Measurements from ENCODE around the gene RPE65.
"Not testable (repeated sequence)": the region's sequence is repeated elsewhere in the genome, so short reads cannot be mapped to it uniquely, and the experiment has no call there.

The RPE65 gene

GRCh38 chr1:68449901-68450300 is at the start of gene RPE65:
Gene RPE65 (minus strand): TSS chr1:68449954. CDS start chr1:68449905, 49 bp downstream.
- no peak for DNase-seq (ENCODE audit: low read depth in 2 of 2)

- no peak for DNase-seq (ENCODE audit: low read depth in 2 of 2)
These were observed 47.6 kb upstream of the RPE65 start for GRCh38 chr1:68497358-68497698.

GRCh38 chr1:68496680-68497357 is 47.1 kb upstream of the RPE65 start, which contains the start of gene DEPDC1:
Gene DEPDC1 (minus strand): TSS chr1:68497082. CDS start chr1:68496999, 83 bp downstream.
- DNase-seq (ENCODE audit: low read depth in 2 of 2) = peak; percentile 41 to 45

- DNase-seq (ENCODE audit: low read depth in 2 of 2) = no peak
These were observed 46.4 kb upstream of the RPE65 start for GRCh38 chr1:68495968-68496679.

GRCh38 chr1:68495532-68495931 is 45.8 kb upstream of the RPE65 start:
- DNase-seq (ENCODE audit: low read depth in 2 of 2) = no peak

GRCh38 chr1:68493193-68493592 is 43.4 kb upstream of the RPE65 start:
- DNase-seq (ENCODE audit: low read depth in 2 of 2) = no peak

- DNase-seq (ENCODE audit: low read depth in 2 of 2) = not testable (repeated sequence)
These were observed 42.5 kb upstream of the RPE65 start for GRCh38 chr1:68492255-68492654.

- no peak for DNase-seq (ENCODE audit: low read depth in 2 of 2)
These were observed 40.4 kb upstream of the RPE65 start for GRCh38 chr1:68490046-68490651.

GRCh38 chr1:68485431-68486022 is 35.8 kb upstream of the RPE65 start:
- no peak for DNase-seq (ENCODE audit: low read depth in 2 of 2)

- no peak for DNase-seq (ENCODE audit: low read depth in 2 of 2)
These were observed 34.9 kb upstream of the RPE65 start for GRCh38 chr1:68484618-68485017.

- no peak for DNase-seq (ENCODE audit: low read depth in 2 of 2)
These were observed 31.3 kb upstream of the RPE65 start for GRCh38 chr1:68481041-68481440.

GRCh38 chr1:68479501-68479900 is 29.7 kb upstream of the RPE65 start:
- DNase-seq (ENCODE audit: low read depth in 2 of 2) = no peak

- DNase-seq (ENCODE audit: low read depth in 2 of 2) = no peak
These were observed 28.9 kb upstream of the RPE65 start for GRCh38 chr1:68478662-68479061.

- not testable (repeated sequence) for DNase-seq (ENCODE audit: low read depth in 2 of 2)
These were observed 26.9 kb upstream of the RPE65 start for GRCh38 chr1:68476626-68477025.

- no peak for DNase-seq (ENCODE audit: low read depth in 2 of 2)
These were observed 23.3 kb upstream of the RPE65 start for GRCh38 chr1:68473060-68473459.

- DNase-seq (ENCODE audit: low read depth in 2 of 2) = no peak
These were observed 20.7 kb upstream of the RPE65 start for GRCh38 chr1:68470388-68470970.

GRCh38 chr1:68464891-68465290 is 15.1 kb upstream of the RPE65 start:
- DNase-seq (ENCODE audit: low read depth in 2 of 2) = no peak

GRCh38 chr1:68460935-68461334 is 11.2 kb upstream of the RPE65 start:
- no peak for DNase-seq (ENCODE audit: low read depth in 2 of 2)

GRCh38 chr1:68459796-68460195 is 10.0 kb upstream of the RPE65 start:
- DNase-seq (ENCODE audit: low read depth in 2 of 2) = no peak

GRCh38 chr1:68459091-68459490 is 9.3 kb upstream of the RPE65 start:
- DNase-seq (ENCODE audit: low read depth in 2 of 2) = no peak

GRCh38 chr1:68456202-68456601 is 6.4 kb upstream of the RPE65 start:
- no peak for DNase-seq (ENCODE audit: low read depth in 2 of 2)

- no peak for DNase-seq (ENCODE audit: low read depth in 2 of 2)
These were observed 4.8 kb upstream of the RPE65 start for GRCh38 chr1:68454534-68454933.

Measured in stimulated activated CD8-positive, alpha-beta memory T cell treated with anti-CD3 and anti-CD28 coated beads, Interleukin-7, amount 100 ng/mL, for 1 hour (primary cell).